ENCODE results near the gene TBX4.
"Not testable (repeated sequence)": the region's sequence is repeated elsewhere in the genome, so short reads cannot be mapped to it uniquely, and the experiment has no call there.

The TBX4 gene

GRCh38 chr17:61431594-61432311 lies 20.5 kb upstream of the TBX4 start:
- DNase-seq: peak; percentile 60

GRCh38 chr17:61436273-61436672 lies 15.9 kb upstream of the TBX4 start:
- no peak for DNase-seq

GRCh38 chr17:61436995-61437704 lies 15.1 kb upstream of the TBX4 start:
- no peak for DNase-seq

GRCh38 chr17:61440697-61441096 lies 11.5 kb upstream of the TBX4 start:
- DNase-seq: no peak

- not testable (repeated sequence) for DNase-seq
These were observed 10.7 kb upstream of the TBX4 start for GRCh38 chr17:61441507-61441906.

- no peak for DNase-seq
These were observed 10.0 kb upstream of the TBX4 start for GRCh38 chr17:61442136-61442775.

GRCh38 chr17:61442878-61443474 lies 9.2 kb upstream of the TBX4 start:
- DNase-seq: no peak

GRCh38 chr17:61443475-61443882 lies 8.7 kb upstream of the TBX4 start:
- DNase-seq: no peak

- DNase-seq: no peak
These were observed 8.1 kb upstream of the TBX4 start for GRCh38 chr17:61444075-61444474.

GRCh38 chr17:61444831-61445230 lies 7.4 kb upstream of the TBX4 start:
- DNase-seq: peak; percentile 56

GRCh38 chr17:61447358-61447757 lies 4.9 kb upstream of the TBX4 start:
- DNase-seq: no peak

GRCh38 chr17:61448042-61448441 lies 4.2 kb upstream of the TBX4 start:
- DNase-seq: no peak

GRCh38 chr17:61449140-61449539 lies 3.1 kb upstream of the TBX4 start:
- not testable (repeated sequence) for DNase-seq

- no peak for DNase-seq
These were observed 2.2 kb upstream of the TBX4 start for GRCh38 chr17:61449707-61450640.

- no peak for DNase-seq
These were observed 1.3 kb upstream of the TBX4 start for GRCh38 chr17:61450641-61451537.

GRCh38 chr17:61451538-61452300 lies 503 bp upstream of the TBX4 start:
- no peak for DNase-seq

- no peak for DNase-seq
These were observed 1.6 kb downstream of the TBX4 start for GRCh38 chr17:61453566-61454380.

- no peak for DNase-seq
These were observed 2.4 kb downstream of the TBX4 start for GRCh38 chr17:61454381-61455323.
